Measurements from ENCODE around the gene HS1BP3. TPM values are rescaled to one million over a fixed set of nuclear protein-coding genes. Genes with fewer than 3 reads are reported as not detected.
A peak's percentile ranks its signal among the peaks of the same experiment; 100 is the strongest.

HS1BP3 gene
- total and polyA plus RNA-seq, 2 of the 4 experiments (the other 2 are of a cell fraction) = 9.0 to 14.8 TPM

DNA sequence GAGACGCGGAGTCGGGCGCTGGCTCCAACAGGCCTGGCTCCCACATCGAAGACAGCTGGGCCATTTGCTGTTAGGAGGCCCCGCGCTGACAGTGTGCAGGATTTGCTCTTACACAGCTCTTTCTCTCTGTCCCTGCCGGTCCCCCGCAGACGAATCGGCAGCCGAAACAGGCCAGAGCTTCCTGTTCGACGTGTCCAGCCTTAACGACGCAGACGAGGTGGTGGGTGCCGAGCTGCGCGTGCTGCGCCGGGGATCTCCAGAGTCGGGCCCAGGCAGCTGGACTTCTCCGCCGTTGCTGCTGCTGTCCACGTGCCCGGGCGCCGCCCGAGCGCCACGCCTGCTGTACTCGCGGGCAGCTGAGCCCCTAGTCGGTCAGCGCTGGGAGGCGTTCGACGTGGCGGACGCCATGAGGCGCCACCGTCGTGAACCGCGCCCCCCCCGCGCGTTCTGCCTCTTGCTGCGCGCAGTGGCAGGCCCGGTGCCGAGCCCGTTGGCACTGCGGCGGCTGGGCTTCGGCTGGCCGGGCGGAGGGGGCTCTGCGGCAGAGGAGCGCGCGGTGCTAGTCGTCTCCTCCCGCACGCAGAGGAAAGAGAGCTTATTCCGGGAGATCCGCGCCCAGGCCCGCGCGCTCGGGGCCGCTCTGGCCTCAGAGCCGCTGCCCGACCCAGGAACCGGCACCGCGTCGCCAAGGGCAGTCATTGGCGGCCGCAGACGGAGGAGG is 19.6 kb upstream of the HS1BP3 start (continued):
- no peak for TF ChIP-seq CHD1 (IDR thresholded peaks at IDR 0.05; ENCODE audit: low read depth, low read length)
- no peak for TF ChIP-seq POLR2A (IDR thresholded peaks at IDR 0.05; ENCODE audit: low read depth, low read length)
- TF ChIP-seq, protein P1, sequence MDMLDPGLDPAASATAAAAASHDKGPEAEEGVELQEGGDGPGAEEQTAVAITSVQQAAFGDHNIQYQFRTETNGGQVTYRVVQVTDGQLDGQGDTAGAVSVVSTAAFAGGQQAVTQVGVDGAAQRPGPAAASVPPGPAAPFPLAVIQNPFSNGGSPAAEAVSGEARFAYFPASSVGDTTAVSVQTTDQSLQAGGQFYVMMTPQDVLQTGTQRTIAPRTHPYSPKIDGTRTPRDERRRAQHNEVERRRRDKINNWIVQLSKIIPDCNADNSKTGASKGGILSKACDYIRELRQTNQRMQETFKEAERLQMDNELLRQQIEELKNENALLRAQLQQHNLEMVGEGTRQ (IDR thresholded peaks at IDR 0.05; ENCODE audit: low read depth, low read length) = no peak

DNA sequence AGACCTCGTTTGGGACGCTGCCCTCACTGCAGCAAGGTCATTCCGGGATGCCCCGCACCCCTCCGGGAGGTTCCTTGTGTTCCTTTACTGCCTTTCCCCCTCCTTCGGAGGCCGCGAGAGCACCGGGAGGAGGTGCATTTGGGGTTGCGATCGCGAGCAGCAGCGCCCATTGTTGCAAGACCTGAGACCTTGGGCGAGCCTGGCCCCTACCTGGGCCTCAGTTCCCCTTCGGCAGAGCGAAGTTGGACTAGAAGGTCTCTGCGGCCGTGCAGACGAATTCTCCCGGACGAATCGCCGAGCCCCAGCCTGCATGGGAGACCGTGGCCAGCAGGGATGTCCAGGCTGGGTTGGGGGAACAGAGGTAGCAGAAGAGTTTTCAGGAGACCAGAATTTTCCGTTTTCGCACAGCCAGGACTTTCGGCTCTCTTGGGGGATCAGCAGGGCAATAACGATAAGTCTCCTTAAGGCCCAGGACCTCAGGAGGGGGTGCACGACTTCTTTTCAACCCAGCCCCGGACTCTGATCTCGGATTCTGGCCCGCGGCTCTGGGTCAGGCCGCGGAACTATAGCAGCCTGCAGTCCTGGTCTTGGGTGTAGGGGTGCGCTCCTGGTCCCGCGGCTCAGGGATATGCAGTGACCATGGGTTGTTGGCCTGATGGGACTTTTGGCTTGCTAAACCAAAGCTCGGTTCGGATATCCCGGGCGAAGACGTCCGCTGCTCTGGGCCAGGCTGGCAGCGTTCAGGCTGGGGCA is 18.8 kb upstream of the HS1BP3 start:
- in situ Hi-C loops (cut with MboI; ENCODE audit: low sequenced_read_pairs) = loop anchor here (25.0 kb wide), 1 partner anchor 1093 kb away; no protein-coding TSS in a partner anchor
- no peak for ATAC-seq (ENCODE audit: low read depth)
- 41% methylated on average over 11 of the region's 45 CpGs; no CpG with 5 or more reads in 1 of the 2 experiments for WGBS, 2 experiments (ENCODE audit: extremely low coverage in 2 of 2, insufficient read length in 1 of 2)

More for the DNA sequence above, 18.8 kb upstream of the HS1BP3 start:
- ChIA-PET POLR2A (ENCODE audit: unreplicated experiment) (no interaction called here), CTCF (no interaction called here)
- intact Hi-C loops (cut with micrococcal nuclease) = no loop called here
- Histone ChIP-seq H3K4me2 (ENCODE audit: low read depth, low read length) (no peak overlapping the region), H2AFZ (replicated peaks; ENCODE audit: low read length, poor library complexity) (peak overlapping the region; percentile 53), H3K56ac (ENCODE audit: extremely low read depth, insufficient read depth, low read length) (no peak overlapping the region), H3K9me3 (ENCODE audit: control insufficient read depth, insufficient read depth, low read length) (peaks cover 12% of the 10 kb centered on the region; the same call in 1 of the 2 replicates), H3K14ac (replicated peaks; ENCODE audit: low read depth, low read length) (no peak overlapping the region), H2BK5ac (ENCODE audit: low read depth, low read length, poor library complexity, severe bottlenecking) (no peak overlapping the region), H4K5ac (ENCODE audit: low read depth, low read length) (no peak overlapping the region), H3K9me1 (ENCODE audit: insufficient read depth, low read length) (no peaks in the 10 kb centered on the region), H2AK5ac (ENCODE audit: low read depth, low read length) (no peak overlapping the region), H3K4ac (ENCODE audit: low read depth, low read length) (no peak overlapping the region), H3K18ac (ENCODE audit: low read depth, low read length) (no peak overlapping the region), H3K23ac (ENCODE audit: low read depth, low read length) (no peak overlapping the region), H4K91ac (ENCODE audit: insufficient read depth, low read depth, low read length) (no peak overlapping the region), H3K9ac (ENCODE audit: low read depth, low read length) (no peak overlapping the region), H2BK120ac (ENCODE audit: low read depth, low read length) (no peak overlapping the region), H2BK20ac (ENCODE audit: low read depth, low read length) (no peak overlapping the region), H3K27me3 (ENCODE audit: control insufficient read depth, insufficient read depth, low read length) (peaks cover 78% of the 10 kb centered on the region), H3K4me1 (ENCODE audit: control insufficient read depth, insufficient read depth, low read length) (peaks cover 3% of the 10 kb centered on the region; the same call in 1 of the 2 replicates), H3K27ac (ENCODE audit: insufficient read depth, low read length) (no peak overlapping the region), H4K8ac (ENCODE audit: low read depth in 2 of 2, low read length in 2 of 2) (no peak overlapping the region), H4K20me1 (ENCODE audit: insufficient read depth, low read length) (peaks cover 8% of the 10 kb centered on the region; the same call in 1 of the 2 replicates), H2AK9ac (replicated peaks; ENCODE audit: low read depth, low read length, poor library complexity) (no peak overlapping the region), H3K79me1 (ENCODE audit: low read depth in 1 of 2, low read length in 2 of 2) (no peaks in the 10 kb centered on the region), H3K36me3 (ENCODE audit: control insufficient read depth, insufficient read depth, low read length) (no peaks in the 10 kb centered on the region), H2BK15ac (ENCODE audit: low read depth, low read length) (no peak overlapping the region), H3K4me3 (ENCODE audit: insufficient read depth, low read depth, low read length) (no peak overlapping the region)
- TF ChIP-seq RCOR1 (IDR thresholded peaks at IDR 0.05; ENCODE audit: insufficient replicate concordance, low read length) = no peak
- TF ChIP-seq BHLHE40 (IDR thresholded peaks at IDR 0.05; ENCODE audit: low read depth, low read length) = no peak
- no peak for TF ChIP-seq SMC3 (IDR thresholded peaks at IDR 0.05; ENCODE audit: low read depth, low read length)
- TF ChIP-seq RAD21 (IDR thresholded peaks at IDR 0.05; ENCODE audit: low read length) = no peak
- TF ChIP-seq POLR2A (IDR thresholded peaks at IDR 0.05; ENCODE audit: low read depth, low read length) = no peak
- TF ChIP-seq, protein P1 (IDR thresholded peaks at IDR 0.05; ENCODE audit: low read depth, low read length) = no peak
- TF ChIP-seq FOS (IDR thresholded peaks at IDR 0.05; ENCODE audit: low read depth, low read length) = no peak
- no peak for DNase-seq
- no TSS peak for BruUV-seq (replicated peaks)
- dilution Hi-C loops (cut with HindIII; ENCODE audit: low sequenced_read_pairs, unreplicated experiment) = no loop called here
